Peyer's patch (tissue), 4 donors: ENCODE data around the gene ITSN2. TPM values are rescaled to one million over a fixed set of nuclear protein-coding genes. Genes with fewer than 3 reads are reported as not detected.

Source experiments
- DNase-seq, 3 donors: peaks; one replicate each; pipeline ENCODE4 v3.0.0-alpha.2; 2017 to 2019
- H3K27ac ChIP-seq, 4 donors: fragments of 200-600 bp; sonication (generic); one replicate each; pipeline ENCODE4 v1.5.1; 2016 to 2019
- H3K27me3 ChIP-seq, 2 donors: fragments of 200-600 bp; sonication (generic); one replicate each; pipeline ENCODE4 v1.5.1; 2019
- H3K36me3 ChIP-seq, 3 donors: fragments of 200-600 bp; sonication (generic); one replicate each; pipeline ENCODE4 v1.5.1; 2016 to 2019
- H3K4me1 ChIP-seq, 4 donors: fragments of 200-600 bp; sonication (generic); one replicate each; pipeline ENCODE4 v1.5.1; 2016 to 2019
- H3K4me3 ChIP-seq, 4 donors: fragments of 200-600 bp; sonication (generic); 1 replicate in 3 of 4; 2 replicates in 1 of 4; pipeline ENCODE4 v1.5.1; 2016 to 2019; ENCODE audit warnings: mild to moderate bottlenecking in 1 of 4
- H3K9me3 ChIP-seq, 4 donors: fragments of 200-600 bp; sonication (generic); one replicate each; pipeline ENCODE4 v1.5.1; 2016 to 2019; ENCODE audit warnings: mild to moderate bottlenecking in 1 of 4
- CTCF ChIP-seq, 6 experiments: fragments of 450-650 bp in 4 of 6; fragments of 200-600 bp in 2 of 6; sonication (generic) in 1 of 6; IDR thresholded peaks; one replicate each; pipeline ENCODE4 v1.5.1; 2017 to 2019; ENCODE audit warnings: antibody characterized with exemption in 6 of 6, mild to moderate bottlenecking in 3 of 6, moderate library complexity in 1 of 6
- POLR2A ChIP-seq, 2 donors: fragments of 450-650 bp; IDR thresholded peaks; one replicate each; pipeline ENCODE4 v1.5.1; 2017; ENCODE audit warnings: antibody characterized with exemption in 2 of 2, mild to moderate bottlenecking in 2 of 2, moderate library complexity in 2 of 2
- total RNA-seq, 4 donors: library from RNA; depleted of rRNA; stranded (reverse); fragments of >200 nt; gene quantifications; one replicate each; pipeline ENCODE4 v1.1.0, GENCODE V29; 2016

ITSN2 gene
- total RNA-seq, 4 donors from 2014 or later = 35.6 to 112 (median 46.4) TPM

- H3K9me3 ChIP-seq = no peaks in the 10 kb centered on the region
Measured at GRCh38 chr2:24385366-24385765, 25.0 kb upstream of the ITSN2 start.

GRCh38 chr2:24382363-24383073, 22.2 kb upstream of the ITSN2 start:
- TF ChIP-seq POLR2A (IDR thresholded peaks at IDR 0.05) (no peak), CTCF (IDR thresholded peaks at IDR 0.05) (peak; percentile 29 to 83 (median 60))
- H3K9me3 ChIP-seq = no peaks in the 10 kb centered on the region
- H3K36me3 ChIP-seq = no peaks in the 10 kb centered on the region
- H3K4me1 ChIP-seq = no peaks in the 10 kb centered on the region
- no peak overlapping the region for H3K27ac ChIP-seq
- peak; percentile 33 to 74 (median 61) for DNase-seq
- no peaks in the 10 kb centered on the region for H3K27me3 ChIP-seq
- H3K4me3 ChIP-seq = no peak overlapping the region

More at GRCh38 chr2:24385366-24385765, 25.0 kb upstream of the ITSN2 start:
- Histone ChIP-seq H3K27me3 (no peaks in the 10 kb centered on the region), H3K36me3 (no peaks in the 10 kb centered on the region), H3K27ac (no peak overlapping the region), H3K4me1 (no peaks in the 10 kb centered on the region), H3K4me3 (no peak overlapping the region)
- no peak for DNase-seq
- no peak for TF ChIP-seq CTCF (IDR thresholded peaks at IDR 0.05)
- no peak for TF ChIP-seq POLR2A (IDR thresholded peaks at IDR 0.05)

- no peaks in the 10 kb centered on the region for H3K36me3 ChIP-seq
- no peaks in the 10 kb centered on the region for H3K4me1 ChIP-seq
- no peak for DNase-seq
- H3K27me3 ChIP-seq = no peaks in the 10 kb centered on the region
- TF ChIP-seq CTCF (IDR thresholded peaks at IDR 0.05) (no peak), POLR2A (IDR thresholded peaks at IDR 0.05) (no peak)
- no peak overlapping the region for H3K27ac ChIP-seq
- H3K9me3 ChIP-seq = no peaks in the 10 kb centered on the region
- H3K4me3 ChIP-seq = no peak overlapping the region
Measured at GRCh38 chr2:24380820-24381219, 20.5 kb upstream of the ITSN2 start.

- no peak for TF ChIP-seq POLR2A (IDR thresholded peaks at IDR 0.05)
- TF ChIP-seq CTCF (IDR thresholded peaks at IDR 0.05) = no peak
- no peaks in the 10 kb centered on the region for H3K27me3 ChIP-seq
- H3K27ac ChIP-seq = no peak overlapping the region
- DNase-seq = no peak
- H3K4me1 ChIP-seq = no peaks in the 10 kb centered on the region
- no peaks in the 10 kb centered on the region for H3K9me3 ChIP-seq
- H3K4me3 ChIP-seq = no peak overlapping the region
- H3K36me3 ChIP-seq = no peaks in the 10 kb centered on the region
Measured at GRCh38 chr2:24375349-24376087, 15.2 kb upstream of the ITSN2 start.

GRCh38 chr2:24374301-24374700, 14.0 kb upstream of the ITSN2 start:
- DNase-seq = no peak
- Histone ChIP-seq H3K27ac (no peak overlapping the region), H3K4me1 (no peaks in the 10 kb centered on the region), H3K4me3 (no peak overlapping the region), H3K27me3 (no peaks in the 10 kb centered on the region), H3K9me3 (no peaks in the 10 kb centered on the region), H3K36me3 (no peaks in the 10 kb centered on the region)
- no peak for TF ChIP-seq POLR2A (IDR thresholded peaks at IDR 0.05)
- TF ChIP-seq CTCF (IDR thresholded peaks at IDR 0.05) = no peak
